ENCODE results near the gene ATP11A.

Gene ATP11A

GRCh38 chr13:112711528-112712265 is 21.9 kb downstream of the ATP11A start:
- DNase-seq = no peak

- DNase-seq = no peak
Measured at GRCh38 chr13:112712451-112713207, 22.8 kb downstream of the ATP11A start.

- DNase-seq = no peak
Measured at GRCh38 chr13:112713517-112714253, 23.8 kb downstream of the ATP11A start.

GRCh38 chr13:112714376-112715174 is 24.7 kb downstream of the ATP11A start:
- DNase-seq = no peak

- no peak for DNase-seq
Measured at GRCh38 chr13:112715210-112715609, 25.4 kb downstream of the ATP11A start.

GRCh38 chr13:112715715-112716460 is 26.1 kb downstream of the ATP11A start:
- DNase-seq = no peak

- DNase-seq = no peak
Measured at GRCh38 chr13:112716461-112716820, 26.6 kb downstream of the ATP11A start.

- DNase-seq = no peak
Measured at GRCh38 chr13:112716841-112717520, 27.1 kb downstream of the ATP11A start.

GRCh38 chr13:112718318-112718717 is 28.5 kb downstream of the ATP11A start:
- DNase-seq = no peak

GRCh38 chr13:112719016-112719415 is 29.2 kb downstream of the ATP11A start:
- DNase-seq = no peak

- DNase-seq = no peak
Measured at GRCh38 chr13:112719556-112719955, 29.7 kb downstream of the ATP11A start.

GRCh38 chr13:112720251-112720650 is 30.4 kb downstream of the ATP11A start:
- no peak for DNase-seq

GRCh38 chr13:112720814-112721197 is 31.0 kb downstream of the ATP11A start:
- DNase-seq = no peak

- no peak for DNase-seq
Measured at GRCh38 chr13:112721198-112722104, 31.6 kb downstream of the ATP11A start.

GRCh38 chr13:112722433-112723263 is 32.8 kb downstream of the ATP11A start:
- no peak for DNase-seq

GRCh38 chr13:112723771-112724170 is 33.9 kb downstream of the ATP11A start:
- no peak for DNase-seq

- DNase-seq = no peak
Measured at GRCh38 chr13:112724788-112725345, 35.0 kb downstream of the ATP11A start.

GRCh38 chr13:112725346-112726015 is 35.6 kb downstream of the ATP11A start:
- no peak for DNase-seq

Measured in activated CD8-positive, alpha-beta memory T cell treated with anti-CD3 and anti-CD28 coated beads, Interleukin-2, amount 50 U/mL, for 48 hours (primary cell).